Measurements from ENCODE around the gene WDSUB1.

The WDSUB1 gene

GRCh38 chr2:159246325-159246988, 40.0 kb downstream of the WDSUB1 start:
- H4K12ac ChIP-seq (ENCODE audit: low read depth, low read length), result no peak overlapping the region
- WGBS (ENCODE audit: extremely low coverage, insufficient coverage, insufficient read length), result no CpG with 5 or more reads among the region's 7 CpGs
- H3K4me2 ChIP-seq (ENCODE audit: low read length), result no peak overlapping the region

GRCh38 chr2:159243529-159243928, 43.0 kb downstream of the WDSUB1 start:
- Histone ChIP-seq H3K27ac (ENCODE audit: low read depth, low read length) (no peak overlapping the region), H3K36me3 (ENCODE audit: control insufficient read depth in 1 of 2, insufficient read depth in 2 of 2, low read length in 2 of 2) (peaks cover 8 to 9% of the 10 kb centered on the region in 2 experiments), H2BK120ac (ENCODE audit: insufficient read depth, low read length, poor library complexity) (no peak overlapping the region), H3K9ac (ENCODE audit: low read length) (no peak overlapping the region), H3K14ac (ENCODE audit: low read length) (no peak overlapping the region), H2BK5ac (ENCODE audit: low read depth, low read length, poor library complexity) (no peak overlapping the region), H3K4me1 (ENCODE audit: control insufficient read depth in 1 of 2, insufficient read depth in 2 of 2, low read length in 2 of 2) (no peaks in the 10 kb centered on the region), H3K18ac (ENCODE audit: low read length) (no peak overlapping the region), H3K79me1 (ENCODE audit: low read length) (no peaks in the 10 kb centered on the region), H2AFZ (ENCODE audit: insufficient read depth, low read length, poor library complexity) (no peak overlapping the region), H2AK5ac (ENCODE audit: low read length) (no peak overlapping the region), H2BK12ac (ENCODE audit: low read length) (no peak overlapping the region), H3K4me3 (ENCODE audit: low read depth, low read length) (no peak overlapping the region), H4K12ac (ENCODE audit: low read depth, low read length) (no peak overlapping the region), H3K79me2 (ENCODE audit: control insufficient read depth, insufficient read depth, low read length, poor library complexity) (no peaks in the 10 kb centered on the region), H3K4me2 (ENCODE audit: low read length) (no peak overlapping the region), H3K27me3 (ENCODE audit: insufficient read depth, low read length) (no peaks in the 10 kb centered on the region), H4K8ac (ENCODE audit: low read depth, low read length) (no peak overlapping the region), H3K23ac (ENCODE audit: low read length) (no peak overlapping the region), H3K9me3 (ENCODE audit: insufficient read depth, low read depth, low read length) (no peaks in the 10 kb centered on the region), H3K4ac (ENCODE audit: low read depth, low read length) (no peak overlapping the region), H4K91ac (ENCODE audit: low read depth, low read length) (no peak overlapping the region)
- peak in 1 of 2 donors; percentile 59 for DNase-seq

More at GRCh38 chr2:159246325-159246988, 40.0 kb downstream of the WDSUB1 start:
- no peaks in the 10 kb centered on the region for H3K9me3 ChIP-seq (ENCODE audit: insufficient read depth, low read depth, low read length)
- H3K4me1 ChIP-seq (ENCODE audit: control insufficient read depth in 1 of 2, insufficient read depth in 2 of 2, low read length in 2 of 2), result peaks cover 0 to 5% of the 10 kb centered on the region in 2 experiments
- H3K14ac ChIP-seq (ENCODE audit: low read length), result no peak overlapping the region
- peaks cover 0 to 9% of the 10 kb centered on the region in 2 experiments for H3K36me3 ChIP-seq (ENCODE audit: control insufficient read depth in 1 of 2, insufficient read depth in 2 of 2, low read length in 2 of 2)
- H3K27me3 ChIP-seq (ENCODE audit: insufficient read depth, low read length), result no peaks in the 10 kb centered on the region
- no peak overlapping the region for H3K18ac ChIP-seq (ENCODE audit: low read length)
- no peak overlapping the region for H3K9ac ChIP-seq (ENCODE audit: low read length)
- H2BK120ac ChIP-seq (ENCODE audit: insufficient read depth, low read length, poor library complexity), result no peak overlapping the region
- H4K91ac ChIP-seq (ENCODE audit: low read depth, low read length), result no peak overlapping the region
- H3K27ac ChIP-seq (ENCODE audit: low read depth, low read length), result no peak overlapping the region
- H3K23ac ChIP-seq (ENCODE audit: low read length), result no peak overlapping the region
- no peak overlapping the region for H3K4ac ChIP-seq (ENCODE audit: low read depth, low read length)
- H4K8ac ChIP-seq (ENCODE audit: low read depth, low read length), result no peak overlapping the region
- no peak overlapping the region for H2AFZ ChIP-seq (ENCODE audit: insufficient read depth, low read length, poor library complexity)
- no peak overlapping the region for H2AK5ac ChIP-seq (ENCODE audit: low read length)
- no peaks in the 10 kb centered on the region for H3K79me1 ChIP-seq (ENCODE audit: low read length)
- DNase-seq, result no peak
- no peak overlapping the region for H3K4me3 ChIP-seq (ENCODE audit: low read depth, low read length)
- H2BK5ac ChIP-seq (ENCODE audit: low read depth, low read length, poor library complexity), result no peak overlapping the region
- no peak overlapping the region for H2BK12ac ChIP-seq (ENCODE audit: low read length)
- H3K79me2 ChIP-seq (ENCODE audit: control insufficient read depth, insufficient read depth, low read length, poor library complexity), result no peaks in the 10 kb centered on the region

DNA sequence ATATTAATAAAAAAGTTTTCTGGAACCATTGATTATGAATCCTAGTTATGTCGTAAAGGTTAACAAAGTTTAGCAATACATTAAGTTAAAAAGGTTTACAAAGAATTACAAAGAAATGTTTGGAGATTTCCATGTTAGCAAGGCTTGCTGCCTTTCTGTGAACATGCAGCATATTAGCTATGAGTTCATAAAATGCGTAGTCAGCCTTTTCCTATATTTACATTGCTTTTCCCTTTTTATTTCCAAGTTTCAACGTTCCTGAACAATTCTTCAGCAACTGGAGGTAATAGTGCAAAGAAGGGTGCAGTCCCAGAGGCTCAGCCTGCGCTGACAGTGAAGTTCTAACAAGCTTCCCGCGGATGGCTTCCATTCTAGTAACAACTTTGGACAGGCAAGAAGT, 51.6 kb downstream of the WDSUB1 start:
- Histone ChIP-seq H3K9me3 (ENCODE audit: insufficient read depth, low read depth, low read length) (no peaks in the 10 kb centered on the region), H2AFZ (ENCODE audit: insufficient read depth, low read length, poor library complexity) (no peak overlapping the region), H3K4me2 (ENCODE audit: low read length) (no peak overlapping the region), H3K9ac (ENCODE audit: low read length) (no peak overlapping the region), H4K12ac (ENCODE audit: low read depth, low read length) (no peak overlapping the region), H3K18ac (ENCODE audit: low read length) (no peak overlapping the region), H3K4ac (ENCODE audit: low read depth, low read length) (no peak overlapping the region), H4K91ac (ENCODE audit: low read depth, low read length) (no peak overlapping the region), H3K14ac (ENCODE audit: low read length) (no peak overlapping the region), H3K79me2 (ENCODE audit: control insufficient read depth, insufficient read depth, low read length, poor library complexity) (no peaks in the 10 kb centered on the region), H4K8ac (ENCODE audit: low read depth, low read length) (no peak overlapping the region), H3K4me3 (ENCODE audit: low read depth, low read length) (no peak overlapping the region), H2BK12ac (ENCODE audit: low read length) (no peak overlapping the region), H2BK5ac (ENCODE audit: low read depth, low read length, poor library complexity) (no peak overlapping the region), H3K36me3 (ENCODE audit: control insufficient read depth in 1 of 2, insufficient read depth in 2 of 2, low read length in 2 of 2) (peaks cover 23 to 35% of the 10 kb centered on the region in 2 experiments), H3K4me1 (ENCODE audit: control insufficient read depth in 1 of 2, insufficient read depth in 2 of 2, low read length in 2 of 2) (no peaks in the 10 kb centered on the region), H3K27ac (ENCODE audit: low read depth, low read length) (no peak overlapping the region), H3K79me1 (ENCODE audit: low read length) (no peaks in the 10 kb centered on the region), H2BK120ac (ENCODE audit: insufficient read depth, low read length, poor library complexity) (no peak overlapping the region), H2AK5ac (ENCODE audit: low read length) (no peak overlapping the region), H3K27me3 (ENCODE audit: insufficient read depth, low read length) (no peaks in the 10 kb centered on the region), H3K23ac (ENCODE audit: low read length) (no peak overlapping the region)
- no peak for DNase-seq
- no CpG with 5 or more reads among the region's 6 CpGs for WGBS (ENCODE audit: extremely low coverage, insufficient coverage, insufficient read length)

- Histone ChIP-seq H3K79me2 (ENCODE audit: control insufficient read depth, insufficient read depth, low read length, poor library complexity) (no peaks in the 10 kb centered on the region), H2BK5ac (ENCODE audit: low read depth, low read length, poor library complexity) (no peak overlapping the region), H3K23ac (ENCODE audit: low read length) (no peak overlapping the region), H2AK5ac (ENCODE audit: low read length) (no peak overlapping the region), H3K27me3 (ENCODE audit: insufficient read depth, low read length) (no peaks in the 10 kb centered on the region), H3K9ac (ENCODE audit: low read length) (no peak overlapping the region), H3K79me1 (ENCODE audit: low read length) (no peaks in the 10 kb centered on the region), H4K8ac (ENCODE audit: low read depth, low read length) (no peak overlapping the region), H3K4me3 (ENCODE audit: low read depth, low read length) (no peak overlapping the region), H3K4me2 (ENCODE audit: low read length) (no peak overlapping the region), H3K18ac (ENCODE audit: low read length) (no peak overlapping the region), H4K12ac (ENCODE audit: low read depth, low read length) (no peak overlapping the region), H2BK12ac (ENCODE audit: low read length) (no peak overlapping the region), H4K91ac (ENCODE audit: low read depth, low read length) (no peak overlapping the region), H2BK120ac (ENCODE audit: insufficient read depth, low read length, poor library complexity) (no peak overlapping the region), H3K9me3 (ENCODE audit: insufficient read depth, low read depth, low read length) (no peaks in the 10 kb centered on the region), H3K14ac (ENCODE audit: low read length) (no peak overlapping the region), H3K27ac (ENCODE audit: low read depth, low read length) (no peak overlapping the region), H2AFZ (ENCODE audit: insufficient read depth, low read length, poor library complexity) (no peak overlapping the region), H3K4me1 (ENCODE audit: control insufficient read depth in 1 of 2, insufficient read depth in 2 of 2, low read length in 2 of 2) (no peaks in the 10 kb centered on the region), H3K4ac (ENCODE audit: low read depth, low read length) (no peak overlapping the region), H3K36me3 (ENCODE audit: control insufficient read depth in 1 of 2, insufficient read depth in 2 of 2, low read length in 2 of 2) (peaks cover 35 to 45% of the 10 kb centered on the region in 2 experiments)
- no CpG with 5 or more reads among the region's 3 CpGs for WGBS (ENCODE audit: extremely low coverage, insufficient coverage, insufficient read length)
- no peak for DNase-seq
Observed at GRCh38 chr2:159232456-159233170, 53.9 kb downstream of the WDSUB1 start.
